Activated CD8-positive, alpha-beta T cell treated with anti-CD3 and anti-CD28 coated beads for 36 hours (primary cell): ENCODE results near the gene CD3E. TPM values are rescaled to one million over a fixed set of nuclear protein-coding genes. Genes with fewer than 3 reads are reported as not detected.
"Not testable (repeated sequence)": the region's sequence is repeated elsewhere in the genome, so short reads cannot be mapped to it uniquely, and the experiment has no call there.

Experiments used
- ATAC-seq: fragments of 200-7000 bp; cut with Tn5 transposase; one replicate; pipeline ENCODE4 v1.10.0; 2021; ENCODE audit warnings: mild to moderate bottlenecking, moderate library complexity
- CTCF ChIA-PET: fragments of 350-600 bp; sonication (Branson Sonifier 250); formaldehyde crosslinking; loops from one replicate; lab custom pipeline; 2021; ENCODE audit warnings: antibody characterized with exemption; lab: Charles Lee
- POLR2A ChIA-PET: fragments of 350-600 bp; sonication (Branson Sonifier 250); formaldehyde crosslinking; loops from one replicate; lab custom pipeline; 2021; ENCODE audit warnings: antibody characterized with exemption; lab: Charles Lee
- DNase-seq: peaks from one replicate; pipeline ENCODE4 v3.0.0-alpha.2; 2020
- H3K27ac Mint-ChIP-seq: one replicate; pipeline ENCODE4 v1.8.0; 2021; ENCODE audit warnings: mild to moderate bottlenecking, mixed read lengths
- H3K27me3 Mint-ChIP-seq: one replicate; pipeline ENCODE4 v1.8.0; 2021; ENCODE audit warnings: mixed read lengths
- H3K36me3 Mint-ChIP-seq: one replicate; pipeline ENCODE4 v1.8.0; 2021; ENCODE audit warnings: low read depth, mixed read lengths
- H3K4me1 Mint-ChIP-seq: one replicate; pipeline ENCODE4 v1.8.0; 2021; ENCODE audit warnings: low read depth, mixed read lengths
- H3K4me3 Mint-ChIP-seq: one replicate; pipeline ENCODE4 v1.8.0; 2021; ENCODE audit warnings: mild to moderate bottlenecking, moderate library complexity, mixed read lengths
- H3K9me3 Mint-ChIP-seq: one replicate; pipeline ENCODE4 v1.8.0; 2021; ENCODE audit warnings: mixed read lengths
- intact Hi-C: fragments of 100-400 bp; cut with micrococcal nuclease; formaldehyde crosslinking; loops from one replicate; pipeline ENCODE4 v1.10.0; 2022
- total RNA-seq, 2 experiments: library from RNA; stranded (reverse); gene quantifications; one replicate each; pipeline ENCODE4 v1.2.3, GENCODE V29; 2021
- TF ChIP-seq, protein P1 (sequence below): fragments of 200-600 bp; IDR thresholded peaks from one replicate; pipeline ENCODE4 v1.8.0; 2022; ENCODE audit warnings: antibody characterized with exemption, mild to moderate bottlenecking

The CD3E gene
- total RNA-seq, 2 experiments from 2014 or later, result 372 to 387 TPM

DNA sequence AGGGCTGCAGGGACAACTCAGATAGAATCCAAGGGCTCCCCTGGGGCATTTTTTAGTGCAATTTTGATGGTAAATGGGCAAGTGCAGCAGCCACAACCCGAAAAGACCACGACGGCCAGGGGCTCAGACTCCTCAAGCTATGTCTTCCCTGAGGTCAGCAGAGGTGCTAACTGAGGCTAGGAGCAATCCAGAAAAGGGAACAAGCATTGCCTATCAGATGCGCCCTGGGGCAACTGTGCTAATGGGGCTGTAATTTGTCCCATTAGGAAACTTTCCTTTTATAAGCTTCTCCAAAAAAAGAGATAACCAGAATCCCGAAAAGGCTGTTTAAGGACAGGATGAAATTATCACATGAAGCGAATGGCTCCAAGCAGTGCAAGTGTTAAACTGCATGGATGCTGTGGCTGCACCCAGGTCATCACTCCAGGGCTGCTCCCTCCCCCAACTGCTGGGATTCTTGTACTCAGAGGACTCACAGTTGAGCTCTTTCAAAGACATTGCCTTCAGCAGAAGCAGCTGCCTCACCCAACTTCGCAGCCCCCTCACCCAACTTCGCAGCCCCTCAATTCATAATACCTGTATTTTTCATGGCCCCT lies 2.8 kb upstream of the CD3E start:
- Mint-ChIP-seq H3K4me3 (no peak overlapping the region), H3K36me3 (peaks cover 17% of the 10 kb centered on the region), H3K27me3 (no peaks in the 10 kb centered on the region), H3K9me3 (no peaks in the 10 kb centered on the region), H3K27ac (peak overlapping the region; percentile 31), H3K4me1 (peaks cover 26% of the 10 kb centered on the region)
- ChIA-PET CTCF (interaction anchor here (1.1 to 12.3 kb wide), 8 partner anchors 10 to 130 kb away, joined by 3 to 86 read pairs (median 6); partner anchors contain the start of genes MPZL2 and UBE4A), POLR2A (interaction anchor here (1.1 to 2.0 kb wide), 6 partner anchors 10 to 103 kb away, joined by 3 to 7 read pairs (median 4); partner anchors contain the start of gene UBE4A)
- intact Hi-C loops, result no loop called here
- no peak for ATAC-seq
- no peak for DNase-seq
- TF ChIP-seq, protein P1, sequence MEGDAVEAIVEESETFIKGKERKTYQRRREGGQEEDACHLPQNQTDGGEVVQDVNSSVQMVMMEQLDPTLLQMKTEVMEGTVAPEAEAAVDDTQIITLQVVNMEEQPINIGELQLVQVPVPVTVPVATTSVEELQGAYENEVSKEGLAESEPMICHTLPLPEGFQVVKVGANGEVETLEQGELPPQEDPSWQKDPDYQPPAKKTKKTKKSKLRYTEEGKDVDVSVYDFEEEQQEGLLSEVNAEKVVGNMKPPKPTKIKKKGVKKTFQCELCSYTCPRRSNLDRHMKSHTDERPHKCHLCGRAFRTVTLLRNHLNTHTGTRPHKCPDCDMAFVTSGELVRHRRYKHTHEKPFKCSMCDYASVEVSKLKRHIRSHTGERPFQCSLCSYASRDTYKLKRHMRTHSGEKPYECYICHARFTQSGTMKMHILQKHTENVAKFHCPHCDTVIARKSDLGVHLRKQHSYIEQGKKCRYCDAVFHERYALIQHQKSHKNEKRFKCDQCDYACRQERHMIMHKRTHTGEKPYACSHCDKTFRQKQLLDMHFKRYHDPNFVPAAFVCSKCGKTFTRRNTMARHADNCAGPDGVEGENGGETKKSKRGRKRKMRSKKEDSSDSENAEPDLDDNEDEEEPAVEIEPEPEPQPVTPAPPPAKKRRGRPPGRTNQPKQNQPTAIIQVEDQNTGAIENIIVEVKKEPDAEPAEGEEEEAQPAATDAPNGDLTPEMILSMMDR, result no peak

DNA sequence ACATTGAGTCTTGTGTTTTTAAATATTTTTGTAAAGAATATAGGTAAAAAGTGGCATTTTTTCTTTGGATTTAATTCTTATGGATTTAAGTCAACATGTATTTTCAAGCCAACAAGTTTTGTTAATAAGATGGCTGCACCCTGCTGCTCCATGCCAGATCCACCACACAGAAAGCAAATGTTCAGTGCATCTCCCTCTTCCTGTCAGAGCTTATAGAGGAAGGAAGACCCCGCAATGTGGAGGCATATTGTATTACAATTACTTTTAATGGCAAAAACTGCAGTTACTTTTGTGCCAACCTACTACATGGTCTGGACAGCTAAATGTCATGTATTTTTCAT lies 333 bp upstream of the CD3E start:
- intact Hi-C loops, result loop anchor here (2.0 kb wide), 1 partner anchor 41 kb away; the partner anchor contains the start of gene CD3G
- no peak for DNase-seq
- CTCF ChIA-PET, result interaction anchor here (0.8 to 12.3 kb wide), 18 partner anchors 9 to 158 kb away, joined by 3 to 86 read pairs (median 4); partner anchors contain the start of genes JAML and MPZL2
- Mint-ChIP-seq H3K36me3 (peaks cover 42% of the 10 kb centered on the region), H3K9me3 (no peaks in the 10 kb centered on the region), H3K4me3 (peak overlapping the region; percentile 96), H3K27me3 (no peaks in the 10 kb centered on the region), H3K27ac (peak overlapping the region; percentile 99), H3K4me1 (peaks cover 50% of the 10 kb centered on the region)
- POLR2A ChIA-PET, result interaction anchor here (0.5 to 7.3 kb wide), 18 partner anchors 8 to 131 kb away, joined by 3 to 73 read pairs (median 4); partner anchors contain the start of genes JAML, KMT2A and UBE4A
- TF ChIP-seq, protein P1, result no peak
- ATAC-seq, result peak; percentile 65

DNA sequence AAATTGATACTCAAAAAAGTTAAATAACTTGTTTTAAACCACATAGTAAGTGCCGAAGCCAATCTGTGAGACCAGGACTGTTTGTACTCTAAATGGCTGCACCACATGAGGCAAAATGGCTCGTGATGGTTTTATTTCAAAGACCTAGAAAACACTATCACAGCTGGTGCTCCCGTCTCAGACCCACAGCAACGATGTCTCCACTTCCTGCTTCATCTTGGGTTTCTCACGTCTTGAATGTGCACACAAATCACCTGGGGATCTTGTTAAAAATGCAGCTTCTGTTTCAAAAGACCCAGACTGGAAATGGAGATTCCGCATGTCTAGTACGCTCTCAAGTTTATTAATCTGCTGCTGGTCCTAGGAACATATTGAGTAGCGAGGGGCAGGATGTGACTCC lies 1.2 kb downstream of the CD3E start:
- peak overlapping the region; percentile 96 for H3K4me3 Mint-ChIP-seq
- intact Hi-C loops, result loop anchor here (2.0 to 5.0 kb wide), 3 partner anchors 39 to 103 kb away; partner anchors contain the start of gene CD3G
- ATAC-seq (no peak), DNase-seq (peak; percentile 59)
- ChIA-PET POLR2A (interaction anchor here (0.7 to 7.3 kb wide), 18 partner anchors 8 to 136 kb away, joined by 3 to 73 read pairs (median 5); partner anchors contain the start of genes JAML, KMT2A and MPZL3), CTCF (interaction anchor here (0.6 to 12.3 kb wide), 9 partner anchors 10 to 135 kb away, joined by 3 to 86 read pairs (median 5); partner anchors contain the start of genes MPZL2 and MPZL3)
- peaks cover 61% of the 10 kb centered on the region for H3K4me1 Mint-ChIP-seq
- peaks cover 55% of the 10 kb centered on the region for H3K36me3 Mint-ChIP-seq
- H3K27me3 Mint-ChIP-seq, result no peaks in the 10 kb centered on the region
- H3K9me3 Mint-ChIP-seq, result peaks cover 2% of the 10 kb centered on the region
- TF ChIP-seq, protein P1, result no peak
- peak overlapping the region; percentile 99 for H3K27ac Mint-ChIP-seq

DNA sequence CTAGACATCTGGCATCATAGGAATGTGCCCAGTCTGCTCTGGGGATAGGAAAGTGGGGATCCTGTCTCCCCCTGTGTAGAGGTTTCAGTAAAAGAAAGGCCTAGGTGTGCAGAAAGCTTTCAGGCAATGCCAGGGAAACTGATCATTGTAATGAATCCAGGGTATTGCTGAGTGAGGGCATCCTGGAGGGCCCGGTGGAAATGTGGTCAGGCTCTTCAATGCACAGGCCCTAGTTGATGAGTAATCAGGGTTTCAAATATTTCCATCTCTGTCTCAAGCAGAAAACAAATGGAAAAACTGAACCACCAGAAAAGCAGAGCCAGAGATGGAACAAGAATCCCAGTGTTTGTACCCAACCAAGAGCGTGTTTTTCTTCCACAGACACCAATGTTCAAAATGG lies 2.0 kb downstream of the CD3E start:
- Mint-ChIP-seq H3K4me3 (peak overlapping the region; percentile 96), H3K27me3 (no peaks in the 10 kb centered on the region), H3K4me1 (peaks cover 67% of the 10 kb centered on the region), H3K36me3 (peaks cover 62% of the 10 kb centered on the region), H3K9me3 (peaks cover 2% of the 10 kb centered on the region), H3K27ac (peak overlapping the region; percentile 99)
- ChIA-PET CTCF (interaction anchor here (1.1 to 12.3 kb wide), 7 partner anchors 11 to 136 kb away, joined by 5 to 86 read pairs (median 18); partner anchors contain the start of genes MPZL2 and MPZL3), POLR2A (interaction anchor here (0.6 to 7.3 kb wide), 14 partner anchors 8 to 136 kb away, joined by 3 to 73 read pairs (median 4); partner anchors contain the start of gene JAML)
- intact Hi-C loops, result loop anchor here (5.0 kb wide), 2 partner anchors 89 to 104 kb away; no protein-coding TSS in a partner anchor
- TF ChIP-seq, protein P1, result no peak
- DNase-seq (peak; percentile 77), ATAC-seq (peak; percentile 25)

DNA sequence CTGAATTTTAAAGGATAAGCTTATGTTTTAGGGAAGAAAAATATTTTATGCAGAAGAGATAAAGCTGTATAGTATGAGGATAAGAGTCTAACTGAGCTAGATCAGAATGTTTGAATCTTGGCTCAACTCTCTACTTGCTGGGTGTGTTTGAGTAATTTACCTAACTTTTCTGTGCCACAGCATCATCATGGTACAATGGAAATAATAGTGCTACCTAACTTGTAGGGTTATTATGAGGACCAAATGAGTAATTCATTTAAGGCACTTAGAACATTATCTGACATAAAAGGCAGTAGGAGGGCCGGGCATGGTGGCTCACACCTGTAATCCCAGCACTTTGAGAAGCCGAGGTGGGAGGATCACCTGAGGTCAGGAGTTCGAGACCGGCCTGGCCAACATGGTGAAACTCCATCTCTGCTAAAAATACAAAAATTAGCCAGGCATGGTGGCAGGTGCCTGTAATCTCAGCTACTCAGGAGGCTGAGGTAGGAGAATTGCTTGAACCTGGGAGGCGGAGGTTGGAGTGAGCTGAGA lies 4.5 kb downstream of the CD3E start:
- CTCF ChIA-PET, result interaction anchor here (0.9 to 2.9 kb wide), 9 partner anchors 8 to 110 kb away, joined by 3 to 26 read pairs (median 3); partner anchors contain the start of gene CD3D
- intact Hi-C loops, result loop anchor here (5.0 kb wide), 2 partner anchors 92 to 107 kb away; no protein-coding TSS in a partner anchor
- peak; percentile 51 for DNase-seq
- peak overlapping the region; percentile 99 for H3K27ac Mint-ChIP-seq
- H3K4me1 Mint-ChIP-seq, result peaks cover 72% of the 10 kb centered on the region
- peak overlapping the region; percentile 96 for H3K4me3 Mint-ChIP-seq
- peaks cover 84% of the 10 kb centered on the region for H3K36me3 Mint-ChIP-seq
- peak; percentile 10 for ATAC-seq
- not testable (repeated sequence) for H3K9me3 Mint-ChIP-seq, H3K27me3 Mint-ChIP-seq
- POLR2A ChIA-PET, result interaction anchor here (1.3 to 7.3 kb wide), 4 partner anchors 10 to 89 kb away, joined by 3 to 73 read pairs (median 8); partner anchors contain the start of gene JAML
